Calu3 (cell line): ENCODE data around the gene OSMR. TPM values are rescaled to one million over a fixed set of nuclear protein-coding genes. Genes with fewer than 3 reads are reported as not detected.

ENCODE experiments used
- BruUV-seq: library from RNA; stranded (reverse); fragments of 400-500 nt; replicated peaks from 2 replicates; lab custom pipeline; 2021; lab: Mats Ljungman, UMichigan
- CTCF ChIA-PET: fragments of 300-600 bp; sonication (Branson Sonifier 250); formaldehyde crosslinking; loops from one replicate; lab custom pipeline; 2022; ENCODE audit warnings: antibody characterized with exemption; lab: Charles Lee
- DNase-seq: peaks from one replicate; pipeline ENCODE4 v3.0.0; 2022
- H3K27ac Mint-ChIP-seq: one replicate; pipeline ENCODE4 v1.8.0; 2022; ENCODE audit warnings: mixed read lengths; ENCODE audit not compliant: unreplicated experiment
- H3K27me3 Mint-ChIP-seq: one replicate; pipeline ENCODE4 v1.8.0; 2022; ENCODE audit warnings: mixed read lengths; ENCODE audit not compliant: unreplicated experiment
- H3K36me3 Mint-ChIP-seq: one replicate; pipeline ENCODE4 v1.8.0; 2022; ENCODE audit warnings: mild to moderate bottlenecking, moderate library complexity, mixed read lengths; ENCODE audit not compliant: insufficient read depth, unreplicated experiment
- H3K4me1 Mint-ChIP-seq: one replicate; pipeline ENCODE4 v1.8.0; 2022; ENCODE audit warnings: mild to moderate bottlenecking, low read depth, mixed read lengths; ENCODE audit not compliant: unreplicated experiment
- H3K4me3 Mint-ChIP-seq: one replicate; pipeline ENCODE4 v1.8.0; 2022; ENCODE audit warnings: mild to moderate bottlenecking, low read depth, moderate library complexity, mixed read lengths; ENCODE audit not compliant: unreplicated experiment
- H3K9me3 Mint-ChIP-seq: one replicate; pipeline ENCODE4 v1.8.0; 2022; ENCODE audit warnings: low read depth, mixed read lengths; ENCODE audit not compliant: unreplicated experiment
- CTCF ChIP-seq: fragments of 200-600 bp; IDR thresholded peaks from one replicate; pipeline ENCODE4 v1.8.0; 2022; ENCODE audit warnings: antibody characterized with exemption; ENCODE audit not compliant: unreplicated experiment
- intact Hi-C: fragments of 100-400 bp; cut with micrococcal nuclease; formaldehyde crosslinking; loops from one replicate; pipeline ENCODE4 v1.10.0; 2022; ENCODE audit not compliant: unreplicated experiment
- total RNA-seq: library from RNA; stranded (reverse); gene quantifications from 2 replicates; pipeline ENCODE4 v1.2.3, GENCODE V29; 2022

The OSMR gene
- total RNA-seq, 1 experiment from 2014 or later = 76.4 TPM

- Mint-ChIP-seq H3K27me3 (no peaks in the 10 kb centered on the region), H3K27ac (no peak overlapping the region), H3K4me1 (peaks cover 2% of the 10 kb centered on the region), H3K9me3 (no peaks in the 10 kb centered on the region), H3K4me3 (no peak overlapping the region), H3K36me3 (peaks cover 6% of the 10 kb centered on the region)
- intact Hi-C loops = no loop called here
- CTCF ChIA-PET = no interaction called here
- no TSS peak for BruUV-seq
- TF ChIP-seq CTCF = no peak
- no peak for DNase-seq
These were observed 133.7 kb downstream of the OSMR start for GRCh38 chr5:38979535-38979934.

Other genes starting within 250 kb of the OSMR start
- 41.1 and 47.1 TPM in 2 replicates for gene RICTOR, start 228.4 kb downstream of the OSMR start, total RNA-seq